Thymus (tissue), 11 donors: ENCODE measurements around the gene KIAA1217. TPM values are rescaled to one million over a fixed set of nuclear protein-coding genes. Genes with fewer than 3 reads are reported as not detected.

Source experiments
- DNase-seq, 9 donors: peaks; one replicate each; pipeline ENCODE4 v3.0.0-alpha.2; 2013; ENCODE audit warnings: low spot score in 9 of 9, low read depth in 6 of 9, missing footprints in 1 of 9
- H3K27ac ChIP-seq, 2 donors: one replicate each; pipeline ENCODE4 v1.5.1; 2013; ENCODE audit warnings: control low read depth in 1 of 2, low read depth in 1 of 2, low read length in 1 of 2, mild to moderate bottlenecking in 1 of 2, moderate library complexity in 1 of 2
- H3K27me3 ChIP-seq, 2 donors: one replicate each; pipeline ENCODE4 v1.5.1; 2013; ENCODE audit warnings: low read length in 1 of 2; ENCODE audit not compliant: control insufficient read depth in 2 of 2, insufficient read depth in 1 of 2
- H3K36me3 ChIP-seq, 2 donors: one replicate each; pipeline ENCODE4 v1.5.1; 2013; ENCODE audit warnings: low read length in 1 of 2, mild to moderate bottlenecking in 1 of 2, moderate library complexity in 1 of 2; ENCODE audit not compliant: control insufficient read depth in 2 of 2, insufficient read depth in 2 of 2
- H3K4me1 ChIP-seq, 2 donors: one replicate each; pipeline ENCODE4 v1.5.1; 2013; ENCODE audit warnings: low read length in 2 of 2; ENCODE audit not compliant: control insufficient read depth in 2 of 2, insufficient read depth in 2 of 2
- H3K4me3 ChIP-seq, 2 donors: one replicate each; pipeline ENCODE4 v1.5.1; 2013; ENCODE audit warnings: low read length in 2 of 2, control low read depth in 1 of 2, mild to moderate bottlenecking in 1 of 2
- H3K9me3 ChIP-seq, 2 donors: one replicate each; pipeline ENCODE4 v1.5.1; 2013; ENCODE audit warnings: low read length in 1 of 2, mild to moderate bottlenecking in 1 of 2; ENCODE audit not compliant: control insufficient read depth in 2 of 2, insufficient read depth in 1 of 2
- WGBS: extraction: QIAGEN DNeasy Blood & Tissue Kit; methylation state at CpG from one replicate; pipeline ENCODE4 v1.1.7; 2013; 5-methylcytosine and 5-hydroxymethylcytosine counted together
- polyA plus RNA-seq: library from polyadenylated mRNA; stranded (reverse); fragments of 200-250 nt; gene quantifications from one replicate; pipeline ENCODE4 v1.2.3, GENCODE V29; 2013
- total RNA-seq: library from RNA; stranded (reverse); fragments of 120-200 nt; gene quantifications from one replicate; pipeline ENCODE4 v1.2.4, GENCODE V29; 2013
- donor health status: healthy.

KIAA1217 gene
- total and polyA plus RNA-seq, 2 donors, result 9.7 to 30.5 TPM

DNA sequence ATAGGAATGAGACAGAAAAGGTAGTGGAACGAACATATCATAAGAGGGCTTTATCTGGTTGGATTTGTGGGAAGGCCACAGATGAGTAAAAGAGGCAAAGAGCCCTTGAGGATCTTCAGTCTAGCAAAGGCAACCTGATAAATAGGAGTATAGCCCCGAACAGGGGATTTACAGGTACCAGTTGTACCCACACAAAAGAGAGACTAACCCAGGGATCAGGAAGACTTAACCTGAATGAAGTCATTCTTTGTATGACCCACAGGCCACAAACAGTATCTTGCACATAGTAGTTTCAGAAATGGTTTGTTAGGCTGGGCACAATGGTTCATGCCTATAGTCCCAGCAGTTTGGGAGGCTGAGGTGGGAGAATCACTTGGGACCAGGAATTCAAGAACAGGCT, 306.5 kb downstream of the KIAA1217 start:
- Histone ChIP-seq H3K27me3 (no peaks in the 10 kb centered on the region), H3K9me3 (no peaks in the 10 kb centered on the region), H3K27ac (no peak overlapping the region), H3K36me3 (no peaks in the 10 kb centered on the region), H3K4me1 (peaks cover 0 to 5% of the 10 kb centered on the region in 2 donors), H3K4me3 (no peak overlapping the region)
- WGBS, result 90% methylated on average over 2 of the region's 2 CpGs
- DNase-seq, result no peak

DNA sequence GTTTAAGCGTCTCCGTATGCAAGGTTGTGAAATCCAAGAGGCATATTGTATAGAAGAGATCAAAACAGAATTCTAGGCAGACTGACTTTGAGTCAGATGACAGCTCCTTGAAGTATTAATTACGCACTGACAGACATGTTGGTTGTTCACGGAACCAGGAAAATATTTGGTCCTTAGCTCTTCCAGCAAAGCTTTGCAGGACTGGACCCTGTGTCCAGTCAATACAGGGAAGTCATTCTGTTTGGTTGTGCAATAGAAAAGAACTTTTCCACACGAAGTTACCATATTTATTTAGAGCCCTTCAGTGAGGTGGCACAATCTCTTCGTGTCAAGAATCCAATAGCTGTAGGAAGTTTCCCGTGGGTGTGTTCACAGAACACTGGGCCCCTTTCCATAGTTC, 309.5 kb downstream of the KIAA1217 start:
- DNase-seq, result no peak
- no peak overlapping the region for H3K27ac ChIP-seq

DNA sequence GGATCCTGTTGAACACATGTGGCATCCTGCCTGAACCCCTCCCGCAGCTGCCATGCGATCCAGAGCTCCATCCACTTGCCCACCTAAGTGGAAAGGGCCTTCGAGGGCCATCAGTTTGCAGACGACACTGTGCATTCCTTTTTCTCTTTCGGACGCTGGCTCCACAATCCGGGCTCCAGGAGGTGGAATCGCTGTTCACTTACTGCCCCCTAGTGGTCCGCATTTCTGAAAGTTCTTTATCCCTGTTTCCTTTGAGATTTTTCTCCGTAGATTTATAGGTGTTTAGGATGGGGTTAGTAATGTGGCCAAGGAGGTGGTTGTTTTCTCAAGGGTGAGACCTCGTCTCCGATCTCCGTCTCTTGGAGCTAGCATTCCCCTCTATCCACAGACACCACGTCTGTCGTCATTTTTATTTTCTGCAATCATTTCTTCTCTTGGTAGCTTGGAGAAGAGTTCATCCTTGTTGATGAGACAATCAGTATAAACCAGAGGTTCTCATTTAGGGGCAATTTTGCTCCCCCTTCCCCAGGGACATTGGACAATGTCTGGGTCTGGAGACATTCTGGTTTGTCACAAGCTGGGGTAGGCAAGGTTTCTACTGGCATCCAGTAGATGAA, 310.2 kb downstream of the KIAA1217 start:
- no peak overlapping the region for H3K27ac ChIP-seq
- no peak overlapping the region for H3K4me3 ChIP-seq
- H3K9me3 ChIP-seq, result no peaks in the 10 kb centered on the region
- H3K36me3 ChIP-seq, result no peaks in the 10 kb centered on the region
- H3K4me1 ChIP-seq, result peaks cover 0 to 5% of the 10 kb centered on the region in 2 donors
- DNase-seq, result peak in 5 of 9 donors; percentile 18 to 41 (median 29)
- 16% methylated on average over 15 of the region's 15 CpGs for WGBS
- H3K27me3 ChIP-seq, result no peaks in the 10 kb centered on the region

More for the DNA sequence above, 309.5 kb downstream of the KIAA1217 start:
- Histone ChIP-seq H3K9me3 (no peaks in the 10 kb centered on the region), H3K27me3 (no peaks in the 10 kb centered on the region), H3K36me3 (no peaks in the 10 kb centered on the region), H3K4me1 (peaks cover 0 to 5% of the 10 kb centered on the region in 2 donors), H3K4me3 (no peak overlapping the region)
- 79% methylated on average over 7 of the region's 7 CpGs for WGBS

DNA sequence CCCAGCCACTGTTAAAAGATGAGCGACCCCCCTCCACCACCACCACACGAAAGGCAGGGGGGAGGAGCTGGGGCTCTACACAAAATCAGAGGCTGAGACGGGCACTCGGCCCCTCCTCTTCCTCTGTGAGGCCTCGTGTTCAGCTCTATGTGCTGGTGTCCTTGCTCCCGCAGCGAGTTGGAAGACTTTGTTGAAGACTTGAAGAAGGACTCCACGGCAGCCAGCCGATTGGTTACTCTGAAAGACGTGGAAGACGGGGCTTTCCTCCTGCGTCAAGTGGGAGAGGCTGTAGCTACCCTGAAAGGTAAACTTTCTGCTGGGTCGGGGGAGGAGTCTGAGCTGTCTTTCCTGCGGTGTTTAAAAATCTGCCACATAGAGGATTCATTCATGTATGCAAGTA, 311.0 kb downstream of the KIAA1217 start:
- H3K36me3 ChIP-seq, result no peaks in the 10 kb centered on the region
- H3K9me3 ChIP-seq, result no peaks in the 10 kb centered on the region
- 27% methylated on average over 14 of the region's 14 CpGs for WGBS
- H3K4me3 ChIP-seq, result no peak overlapping the region
- H3K27me3 ChIP-seq, result no peaks in the 10 kb centered on the region
- H3K27ac ChIP-seq, result no peak overlapping the region
- H3K4me1 ChIP-seq, result peaks cover 0 to 5% of the 10 kb centered on the region in 2 donors
- peak in 2 of 9 donors; percentile 11 to 29 for DNase-seq

DNA sequence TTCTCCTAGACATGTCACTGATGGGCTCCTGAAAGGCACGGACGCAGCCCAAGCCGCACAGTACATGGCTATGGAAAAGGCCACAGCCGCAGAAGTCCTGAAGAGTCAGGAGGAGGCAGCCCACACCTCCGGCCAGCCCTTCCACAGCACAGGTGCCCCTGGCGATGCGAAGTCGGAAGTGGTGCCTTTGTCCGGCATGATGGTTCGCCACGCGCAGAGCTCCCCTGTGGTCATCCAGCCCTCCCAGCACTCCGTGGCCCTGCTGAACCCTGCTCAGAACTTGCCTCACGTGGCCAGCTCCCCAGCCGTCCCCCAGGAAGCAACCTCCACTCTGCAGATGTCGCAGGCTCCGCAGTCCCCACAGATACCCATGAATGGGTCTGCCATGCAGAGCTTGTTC, 315.4 kb downstream of the KIAA1217 start:
- 97% methylated on average over 17 of the region's 17 CpGs for WGBS

DNA sequence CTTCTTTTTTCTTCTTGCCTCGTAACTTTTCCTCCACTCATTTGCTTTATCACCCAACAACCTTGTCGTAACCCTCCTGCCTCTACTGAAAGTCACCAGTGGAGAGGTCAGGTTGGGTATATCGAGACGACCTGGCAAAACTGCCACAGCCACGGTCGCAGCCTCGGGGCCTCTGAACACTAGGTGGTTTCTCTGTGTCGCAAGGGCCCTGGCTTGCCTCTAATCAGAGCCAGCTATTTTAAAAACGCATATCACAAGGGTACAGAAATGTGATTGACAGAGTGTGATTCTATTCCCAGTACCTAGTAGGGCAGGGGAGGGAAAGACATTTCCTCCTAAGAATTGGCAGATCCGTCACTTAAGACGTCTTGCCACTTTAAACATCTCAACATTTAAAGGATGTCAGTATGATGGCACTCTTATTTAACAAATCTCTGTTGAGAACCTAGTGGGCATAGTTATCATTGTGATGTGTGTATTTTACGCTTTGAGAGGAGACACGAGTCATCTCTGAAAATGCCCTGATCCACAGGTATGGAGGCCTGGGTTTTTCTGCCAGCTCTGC, 317.2 kb downstream of the KIAA1217 start:
- H3K4me1 ChIP-seq, result no peaks in the 10 kb centered on the region
- H3K27ac ChIP-seq, result no peak overlapping the region
- 97% methylated on average over 13 of the region's 13 CpGs for WGBS
- no peaks in the 10 kb centered on the region for H3K27me3 ChIP-seq
- H3K36me3 ChIP-seq, result no peaks in the 10 kb centered on the region
- no peak overlapping the region for H3K4me3 ChIP-seq
- no peaks in the 10 kb centered on the region for H3K9me3 ChIP-seq
- DNase-seq, result no peak

More for the DNA sequence above, 315.4 kb downstream of the KIAA1217 start:
- no peak for DNase-seq
- no peaks in the 10 kb centered on the region for H3K9me3 ChIP-seq
- no peak overlapping the region for H3K4me3 ChIP-seq
- H3K4me1 ChIP-seq, result peaks cover 0 to 5% of the 10 kb centered on the region in 2 donors
- no peaks in the 10 kb centered on the region for H3K36me3 ChIP-seq
- H3K27ac ChIP-seq, result no peak overlapping the region
- no peaks in the 10 kb centered on the region for H3K27me3 ChIP-seq

DNA sequence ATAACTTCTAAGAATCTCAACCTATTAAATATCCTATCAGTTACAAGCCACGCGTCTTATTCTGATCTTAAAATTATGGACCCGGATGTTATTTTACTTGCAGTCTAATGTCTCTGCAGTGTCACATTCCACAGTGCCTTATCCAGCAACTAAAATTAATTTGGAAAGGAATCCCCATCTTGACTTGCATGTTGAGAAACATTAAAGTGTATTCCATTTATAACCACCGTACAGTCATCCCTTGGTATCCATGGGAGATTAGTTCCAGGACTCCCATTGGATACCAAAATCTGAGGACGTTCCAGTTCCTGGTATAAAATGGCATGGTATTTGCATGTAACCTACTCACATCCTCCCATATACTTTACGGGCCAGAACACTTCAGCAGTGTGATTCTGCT, 320.0 kb downstream of the KIAA1217 start:
- Histone ChIP-seq H3K4me3 (no peak overlapping the region), H3K27ac (no peak overlapping the region), H3K4me1 (no peaks in the 10 kb centered on the region), H3K27me3 (no peaks in the 10 kb centered on the region), H3K9me3 (no peaks in the 10 kb centered on the region), H3K36me3 (no peaks in the 10 kb centered on the region)
- 98% methylated on average over 6 of the region's 6 CpGs for WGBS
- DNase-seq, result no peak

DNA sequence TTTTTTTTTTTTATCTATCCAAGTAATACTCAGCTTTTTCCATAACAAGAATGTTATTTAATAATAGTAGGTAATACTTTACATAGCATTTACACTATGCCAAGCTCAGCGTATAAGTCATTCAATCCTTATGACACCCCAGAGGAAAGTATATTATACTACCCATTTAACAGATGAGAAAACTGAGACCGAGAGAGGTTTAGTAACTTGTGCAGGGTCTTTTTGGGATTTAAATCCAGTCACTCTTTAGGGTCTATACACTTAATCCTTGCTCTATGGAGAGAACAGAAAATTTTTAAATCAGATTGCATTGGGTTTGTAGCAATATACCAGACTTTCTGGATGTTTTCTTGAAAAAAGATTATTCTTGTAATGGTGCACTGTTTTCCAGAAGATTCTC, 322.5 kb downstream of the KIAA1217 start:
- Histone ChIP-seq H3K27me3 (no peaks in the 10 kb centered on the region), H3K9me3 (no peaks in the 10 kb centered on the region), H3K4me1 (no peaks in the 10 kb centered on the region), H3K4me3 (no peak overlapping the region), H3K36me3 (no peaks in the 10 kb centered on the region), H3K27ac (no peak overlapping the region)
- 93% methylated on average over 2 of the region's 2 CpGs for WGBS
- DNase-seq, result no peak

DNA sequence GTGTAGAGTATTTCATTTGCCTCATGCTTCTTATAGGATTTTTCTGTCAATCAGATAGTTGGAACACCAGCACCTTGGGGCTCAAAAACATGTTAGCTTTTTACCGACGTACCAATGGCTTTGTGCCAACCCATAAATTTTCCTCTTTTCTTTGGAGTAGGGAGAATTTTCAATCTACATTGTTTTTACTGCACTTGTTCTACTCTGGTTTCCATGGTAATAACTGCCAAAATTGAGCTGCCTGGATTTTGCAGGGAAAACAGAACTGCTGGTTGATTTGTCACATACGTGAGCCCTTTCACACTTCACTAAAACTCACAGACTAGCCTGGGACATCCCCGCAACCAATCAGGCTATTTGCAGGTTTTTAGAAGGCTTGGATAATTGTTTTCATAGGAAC, 325.0 kb downstream of the KIAA1217 start:
- Histone ChIP-seq H3K4me3 (no peak overlapping the region), H3K9me3 (no peaks in the 10 kb centered on the region), H3K27ac (no peak overlapping the region), H3K4me1 (no peaks in the 10 kb centered on the region), H3K36me3 (no peaks in the 10 kb centered on the region), H3K27me3 (no peaks in the 10 kb centered on the region)
- WGBS, result 81% methylated on average over 4 of the region's 4 CpGs
- DNase-seq, result no peak
